COLO668 (cell line): Measurements from ENCODE around the gene CTDSP2.
A peak's percentile ranks its signal among the peaks of the same experiment; 100 is the strongest.
"Not testable (repeated sequence)": the region's sequence is repeated elsewhere in the genome, so short reads cannot be mapped to it uniquely, and the experiment has no call there.

Source experiments
- DNase-seq: peaks from one replicate; lab custom pipeline; 2025; ENCODE audit not compliant: unreplicated experiment; lab: John Stamatoyannopoulos, UW

CTDSP2 gene

GRCh38 chr12:57882575-57882974 lies 36.0 kb upstream of the CTDSP2 start:
- DNase-seq = no peak

GRCh38 chr12:57881475-57881874 lies 34.9 kb upstream of the CTDSP2 start:
- no peak for DNase-seq

DNA sequence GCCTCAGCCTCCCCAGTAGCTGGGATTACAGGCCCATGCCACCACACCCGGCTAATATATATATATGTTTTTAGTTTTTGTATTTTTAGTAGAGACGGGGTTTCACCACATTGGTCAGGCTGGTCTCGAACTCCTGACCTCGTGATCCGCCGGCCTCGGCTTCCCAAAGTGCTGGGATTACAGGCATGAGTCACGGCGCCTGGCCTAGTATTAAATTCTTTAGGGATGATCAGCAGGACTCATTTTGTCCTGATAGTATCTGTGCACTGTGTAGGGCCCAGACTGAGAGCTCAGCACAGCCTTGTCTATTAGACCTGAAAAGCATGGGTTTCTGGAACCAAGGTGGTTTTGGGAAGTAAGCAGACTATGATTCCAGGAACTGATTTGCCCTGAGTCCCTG lies 34.5 kb upstream of the CTDSP2 start:
- not testable (repeated sequence) for DNase-seq

DNA sequence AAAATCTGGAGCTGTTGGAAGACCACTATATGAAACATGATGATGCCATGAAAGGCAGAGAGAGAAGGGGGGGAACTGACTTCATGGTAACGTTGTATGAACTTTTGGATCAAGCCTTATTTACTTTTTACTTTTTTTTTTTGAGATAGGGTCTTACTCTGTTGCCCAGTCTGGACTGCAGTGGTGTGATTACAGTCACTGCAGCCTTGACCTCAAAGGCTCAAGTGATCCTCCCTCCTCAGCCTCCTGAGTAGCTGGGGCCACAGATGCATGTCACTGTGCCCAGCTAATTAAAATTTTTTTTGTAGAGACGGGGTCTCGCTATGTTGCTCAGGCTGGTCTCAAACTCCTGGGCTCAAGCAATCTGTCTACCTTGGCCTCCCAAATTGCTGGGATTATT lies 31.3 kb upstream of the CTDSP2 start:
- no peak for DNase-seq

DNA sequence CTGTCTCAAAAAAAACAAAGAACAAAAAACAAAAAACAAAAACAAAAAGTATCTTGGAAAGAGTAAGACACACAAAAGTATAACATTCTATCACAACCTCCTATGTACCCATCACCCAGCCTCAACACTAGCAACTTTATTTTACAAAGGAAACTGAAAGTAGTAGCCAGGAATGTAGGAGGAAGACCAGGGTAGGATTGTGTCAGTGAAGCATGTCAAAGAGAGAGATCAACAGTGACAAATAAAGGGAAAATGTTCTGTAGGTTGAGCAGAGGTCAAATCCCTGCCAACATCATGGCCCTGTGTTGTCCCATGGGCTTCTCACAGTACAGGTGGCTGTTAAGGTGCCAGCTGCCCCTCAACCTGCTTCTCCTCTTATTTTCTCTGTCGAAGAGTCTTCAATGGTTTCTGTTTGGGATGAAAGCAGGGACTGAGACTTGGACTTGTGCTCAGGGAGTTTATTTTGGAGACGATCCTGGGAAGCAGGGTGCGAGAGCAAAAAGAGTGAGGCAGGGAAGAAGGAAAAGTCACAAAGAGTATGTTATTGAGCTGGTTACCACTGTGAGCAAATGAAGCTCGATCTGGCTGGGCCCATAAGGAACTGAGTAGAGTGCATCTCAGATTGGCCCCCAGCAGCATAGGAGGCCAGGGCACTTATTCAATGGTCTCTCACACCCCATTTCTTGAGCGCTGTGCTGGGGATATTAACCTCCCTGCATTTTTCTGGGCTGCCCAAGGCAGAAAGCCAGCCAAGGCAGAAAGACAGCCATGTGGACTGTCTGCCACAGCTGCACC lies 29.4 kb upstream of the CTDSP2 start:
- DNase-seq = no peak

- DNase-seq = no peak
Measured at GRCh38 chr12:57874166-57875108, 27.9 kb upstream of the CTDSP2 start.

DNA sequence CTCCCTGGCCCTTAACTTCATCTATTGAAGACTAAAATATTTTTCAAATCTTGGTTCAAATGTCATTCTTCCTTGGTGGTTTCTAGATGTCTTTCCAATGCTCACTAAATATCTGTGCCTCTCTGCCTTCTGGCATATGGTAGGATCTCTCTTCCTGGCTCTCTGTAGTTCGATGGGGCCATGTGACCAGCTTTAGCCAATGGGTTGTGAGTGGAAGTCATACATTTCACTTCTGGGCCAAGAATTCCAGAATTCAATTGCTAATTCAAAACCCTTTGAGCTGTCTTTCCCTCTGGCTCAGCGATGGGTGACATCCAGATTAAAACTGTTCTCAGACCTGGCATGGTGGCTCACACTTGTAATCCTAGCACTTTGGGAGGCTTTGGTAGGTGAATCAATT lies 25.8 kb upstream of the CTDSP2 start:
- DNase-seq = no peak

DNA sequence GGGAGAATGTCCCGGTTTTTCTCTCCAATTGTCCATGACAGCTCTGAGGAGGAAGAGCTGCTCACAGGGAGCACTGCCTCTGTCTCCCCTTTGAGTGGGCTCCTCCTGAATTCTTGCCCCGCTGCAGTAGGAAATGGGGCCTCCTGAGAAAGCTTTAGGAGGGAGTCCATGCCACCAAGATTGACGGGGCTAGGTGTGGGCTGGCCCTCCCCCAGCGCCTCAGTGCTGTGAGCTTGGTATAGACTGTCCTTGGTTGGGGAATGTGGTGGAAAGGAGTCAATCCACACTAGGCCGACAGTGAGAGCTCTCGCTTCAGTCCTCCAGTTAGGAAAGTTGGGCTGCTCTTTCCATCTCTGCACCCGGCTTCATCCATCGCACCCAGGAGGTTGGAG lies 23.4 kb upstream of the CTDSP2 start:
- DNase-seq = no peak

- no peak for DNase-seq
Measured at GRCh38 chr12:57869298-57869926, 22.9 kb upstream of the CTDSP2 start.

DNA sequence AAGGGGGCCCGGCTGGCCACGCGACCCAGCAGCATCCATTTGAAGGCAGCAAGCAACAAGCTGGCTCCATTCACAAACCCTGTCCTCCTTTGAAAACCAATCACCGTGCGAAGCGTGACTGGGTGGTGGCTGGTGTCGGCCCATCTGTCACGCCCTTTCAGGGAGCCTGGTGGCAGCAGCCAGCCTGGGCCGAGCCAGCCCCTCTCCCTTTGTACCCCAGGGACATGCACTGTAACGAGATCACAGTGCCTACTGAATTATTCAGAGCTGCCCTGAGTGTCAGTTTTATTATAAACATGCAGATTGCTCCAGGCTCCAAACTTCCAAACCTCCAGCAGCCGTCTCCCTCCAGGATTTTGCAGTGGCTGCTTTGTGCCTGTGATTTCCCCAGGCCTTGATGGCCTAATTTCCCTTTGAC lies 22.3 kb upstream of the CTDSP2 start:
- DNase-seq = peak; percentile 13

DNA sequence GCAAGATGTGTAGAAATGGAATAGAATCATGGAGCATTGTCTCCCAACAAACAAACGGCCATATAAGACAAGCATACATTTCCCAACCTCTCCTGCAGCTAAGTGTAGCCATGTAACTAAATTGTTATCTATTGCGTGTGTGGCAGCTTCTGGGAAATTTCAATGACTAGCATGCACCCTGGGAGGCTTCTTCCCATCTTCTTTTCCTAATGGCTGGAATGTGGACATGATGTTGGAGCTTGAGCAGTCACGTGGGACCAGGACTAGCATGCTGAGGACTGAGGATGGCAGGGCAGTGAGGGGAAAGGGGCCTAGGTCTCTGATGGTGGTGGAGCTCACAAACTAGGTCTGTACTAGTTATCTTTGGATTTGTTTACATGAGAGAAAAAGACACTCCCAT lies 21.7 kb upstream of the CTDSP2 start:
- no peak for DNase-seq

DNA sequence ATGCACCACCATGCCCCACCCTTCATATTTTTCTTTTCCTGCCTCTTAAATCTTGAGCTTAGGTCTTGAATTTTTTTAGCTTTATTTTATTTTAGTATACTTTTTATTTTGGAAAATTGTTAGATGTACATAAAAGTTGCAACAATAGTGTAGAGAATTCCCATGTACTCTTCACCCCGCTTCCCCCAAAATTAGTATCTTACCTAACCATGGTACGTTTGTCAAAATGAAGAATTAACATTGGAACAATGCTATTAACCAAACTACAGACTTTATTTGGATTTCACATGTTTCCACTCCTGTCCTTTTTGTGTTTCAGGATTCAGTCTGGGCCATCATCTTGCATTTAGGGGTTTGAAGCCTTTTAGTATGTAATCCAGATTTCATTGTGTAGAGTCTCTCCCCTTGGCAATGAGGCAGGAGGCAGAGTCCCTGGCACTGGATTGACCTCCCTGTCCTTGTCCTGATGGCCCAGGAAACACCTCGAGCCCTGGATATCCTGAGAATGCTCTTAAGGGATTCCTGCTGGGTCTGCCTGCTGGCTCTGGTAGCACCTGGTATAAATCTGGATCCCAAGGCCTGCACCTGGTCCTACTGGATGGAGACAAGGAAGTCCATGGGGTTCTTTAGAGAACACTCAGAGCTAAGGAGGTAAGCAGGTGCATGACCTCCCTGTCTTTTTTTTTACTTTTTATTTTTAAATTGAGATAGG lies 19.9 kb upstream of the CTDSP2 start:
- no peak for DNase-seq

GRCh38 chr12:57865084-57865751 lies 18.7 kb upstream of the CTDSP2 start:
- peak; percentile 28 for DNase-seq

GRCh38 chr12:57864442-57865083 lies 18.0 kb upstream of the CTDSP2 start:
- peak; percentile 6 for DNase-seq

DNA sequence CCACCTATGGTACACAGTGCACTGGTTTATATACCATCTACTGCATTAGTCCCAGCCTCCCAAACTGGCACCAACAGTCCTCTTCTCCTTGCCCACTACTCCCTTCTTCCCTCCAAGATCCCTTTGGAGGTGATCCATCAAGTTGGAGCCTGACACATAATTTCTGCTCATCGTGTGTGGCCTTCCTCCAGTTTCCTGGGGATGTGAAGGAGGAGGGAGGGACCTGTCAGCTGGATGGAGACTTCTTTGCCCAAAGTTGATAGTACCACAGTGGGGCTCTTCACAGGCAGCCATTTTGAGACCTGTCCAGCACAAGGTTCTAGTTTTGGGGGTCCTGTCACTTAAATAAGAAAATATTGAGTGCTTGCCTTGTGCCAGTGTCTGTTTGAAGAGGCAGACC lies 17.1 kb upstream of the CTDSP2 start:
- no peak for DNase-seq

- DNase-seq = no peak
Measured at GRCh38 chr12:57861967-57862366, 15.4 kb upstream of the CTDSP2 start.

DNA sequence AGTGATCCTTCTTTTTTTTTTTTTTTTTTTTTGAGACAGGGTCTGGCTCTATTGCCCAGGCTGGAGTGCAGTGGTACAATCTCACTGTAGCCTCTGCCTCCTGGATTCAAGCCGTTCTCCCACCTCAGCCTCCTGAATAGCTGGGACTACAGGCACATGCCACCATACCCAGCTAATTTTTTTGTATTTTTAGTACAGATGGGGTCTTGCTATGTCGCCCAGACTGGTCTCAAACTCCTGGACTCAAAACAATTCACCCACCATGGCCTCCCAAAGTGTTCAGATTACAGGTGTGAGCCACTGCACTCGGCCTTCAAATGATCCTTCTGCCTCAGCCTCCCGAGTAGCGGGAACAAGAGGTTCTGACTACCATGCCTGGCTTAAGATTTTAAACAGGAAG lies 14.4 kb upstream of the CTDSP2 start:
- not testable (repeated sequence) for DNase-seq

DNA sequence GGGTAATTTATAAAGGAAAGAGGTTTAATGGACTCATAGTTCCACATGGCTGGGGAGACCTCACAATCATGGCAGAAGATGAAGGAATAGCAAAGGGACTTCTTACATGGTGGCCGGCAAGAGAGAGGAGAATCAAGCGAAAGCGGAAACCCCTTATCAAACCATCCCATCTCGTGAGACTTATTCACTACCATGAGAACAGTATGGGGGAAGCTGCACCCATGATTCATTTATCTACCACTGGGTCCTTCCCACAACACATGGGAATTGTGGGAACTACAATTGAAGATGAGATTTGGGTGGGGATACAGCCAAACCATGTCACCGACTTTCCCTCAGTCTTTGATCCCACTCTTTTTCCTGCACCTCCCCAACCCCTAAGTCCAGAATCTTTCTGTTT lies 12.6 kb upstream of the CTDSP2 start:
- DNase-seq = no peak

DNA sequence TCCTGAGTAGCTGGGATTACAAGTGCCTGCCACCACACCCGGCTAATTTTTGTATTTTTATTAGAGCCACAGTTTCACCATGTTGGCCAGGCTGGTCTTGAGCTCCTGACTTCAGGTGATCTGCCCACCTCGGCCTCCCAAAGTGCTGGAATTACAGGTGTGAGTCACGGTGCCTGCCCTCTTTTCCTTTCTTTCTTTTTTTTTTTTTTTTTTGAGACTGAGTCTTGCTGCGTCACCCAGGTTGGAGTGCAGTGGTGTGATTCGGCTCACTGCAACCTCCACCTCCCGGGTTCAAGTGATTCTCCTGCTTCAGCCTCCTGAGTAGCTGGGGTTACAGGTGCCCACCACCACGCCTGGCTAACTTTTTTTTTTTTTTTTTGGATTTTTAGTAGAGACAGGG lies 11.6 kb upstream of the CTDSP2 start:
- not testable (repeated sequence) for DNase-seq

DNA sequence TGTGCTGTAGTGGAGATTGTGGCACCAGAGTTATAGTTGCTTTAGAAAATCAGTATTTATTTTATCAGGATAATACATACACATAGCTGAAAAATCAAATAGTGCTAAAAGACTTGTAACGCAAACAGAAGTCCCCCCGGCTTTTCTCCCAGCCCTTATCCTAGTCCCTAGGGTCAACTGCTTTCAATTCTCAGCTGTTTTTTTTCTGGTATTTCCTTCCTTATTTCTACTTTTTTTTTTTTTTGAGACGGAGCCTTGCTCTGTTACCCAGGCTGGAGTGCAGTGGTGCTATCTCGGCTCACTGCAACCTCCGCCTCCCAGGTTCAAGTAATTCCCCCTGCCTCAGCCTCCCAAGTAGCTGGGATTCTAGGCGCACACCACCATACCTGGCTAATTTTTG lies 8.4 kb upstream of the CTDSP2 start:
- no peak for DNase-seq
